ENCODE results near the gene PPP2R2B.

DNA sequence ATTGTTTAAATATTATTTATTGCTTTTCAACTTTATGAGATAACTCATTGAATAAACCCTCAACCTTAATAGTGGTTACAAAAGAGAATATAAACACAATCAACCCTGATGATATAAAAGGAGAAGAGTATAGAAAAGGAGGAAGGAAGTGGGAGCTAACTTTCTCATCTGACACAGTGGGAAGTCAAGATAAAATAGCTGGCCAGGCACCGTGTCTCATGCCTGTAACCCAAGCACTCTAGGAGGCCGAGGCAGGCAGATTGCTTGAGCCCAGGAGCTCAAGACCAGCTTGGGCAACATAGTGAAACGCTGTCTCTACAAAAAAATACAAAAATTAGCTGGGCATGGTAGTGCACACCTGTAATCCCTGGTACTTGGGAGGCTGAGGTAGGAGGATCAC, 93.5 kb downstream of the PPP2R2B start:
- TF ChIP-seq, protein P1, sequence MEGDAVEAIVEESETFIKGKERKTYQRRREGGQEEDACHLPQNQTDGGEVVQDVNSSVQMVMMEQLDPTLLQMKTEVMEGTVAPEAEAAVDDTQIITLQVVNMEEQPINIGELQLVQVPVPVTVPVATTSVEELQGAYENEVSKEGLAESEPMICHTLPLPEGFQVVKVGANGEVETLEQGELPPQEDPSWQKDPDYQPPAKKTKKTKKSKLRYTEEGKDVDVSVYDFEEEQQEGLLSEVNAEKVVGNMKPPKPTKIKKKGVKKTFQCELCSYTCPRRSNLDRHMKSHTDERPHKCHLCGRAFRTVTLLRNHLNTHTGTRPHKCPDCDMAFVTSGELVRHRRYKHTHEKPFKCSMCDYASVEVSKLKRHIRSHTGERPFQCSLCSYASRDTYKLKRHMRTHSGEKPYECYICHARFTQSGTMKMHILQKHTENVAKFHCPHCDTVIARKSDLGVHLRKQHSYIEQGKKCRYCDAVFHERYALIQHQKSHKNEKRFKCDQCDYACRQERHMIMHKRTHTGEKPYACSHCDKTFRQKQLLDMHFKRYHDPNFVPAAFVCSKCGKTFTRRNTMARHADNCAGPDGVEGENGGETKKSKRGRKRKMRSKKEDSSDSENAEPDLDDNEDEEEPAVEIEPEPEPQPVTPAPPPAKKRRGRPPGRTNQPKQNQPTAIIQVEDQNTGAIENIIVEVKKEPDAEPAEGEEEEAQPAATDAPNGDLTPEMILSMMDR (IDR thresholded peaks at IDR 0.05) = no peak
- no peak for TF ChIP-seq POLR2A (IDR thresholded peaks at IDR 0.05)

All from testis (tissue), 2 donors.